Measurements from ENCODE around the gene B4GAT1. TPM values are rescaled to one million over a fixed set of nuclear protein-coding genes. Genes with fewer than 3 reads are reported as not detected.

B4GAT1 gene
- total RNA-seq, 1 donor from 2014 or later, result 40.9 TPM

DNA sequence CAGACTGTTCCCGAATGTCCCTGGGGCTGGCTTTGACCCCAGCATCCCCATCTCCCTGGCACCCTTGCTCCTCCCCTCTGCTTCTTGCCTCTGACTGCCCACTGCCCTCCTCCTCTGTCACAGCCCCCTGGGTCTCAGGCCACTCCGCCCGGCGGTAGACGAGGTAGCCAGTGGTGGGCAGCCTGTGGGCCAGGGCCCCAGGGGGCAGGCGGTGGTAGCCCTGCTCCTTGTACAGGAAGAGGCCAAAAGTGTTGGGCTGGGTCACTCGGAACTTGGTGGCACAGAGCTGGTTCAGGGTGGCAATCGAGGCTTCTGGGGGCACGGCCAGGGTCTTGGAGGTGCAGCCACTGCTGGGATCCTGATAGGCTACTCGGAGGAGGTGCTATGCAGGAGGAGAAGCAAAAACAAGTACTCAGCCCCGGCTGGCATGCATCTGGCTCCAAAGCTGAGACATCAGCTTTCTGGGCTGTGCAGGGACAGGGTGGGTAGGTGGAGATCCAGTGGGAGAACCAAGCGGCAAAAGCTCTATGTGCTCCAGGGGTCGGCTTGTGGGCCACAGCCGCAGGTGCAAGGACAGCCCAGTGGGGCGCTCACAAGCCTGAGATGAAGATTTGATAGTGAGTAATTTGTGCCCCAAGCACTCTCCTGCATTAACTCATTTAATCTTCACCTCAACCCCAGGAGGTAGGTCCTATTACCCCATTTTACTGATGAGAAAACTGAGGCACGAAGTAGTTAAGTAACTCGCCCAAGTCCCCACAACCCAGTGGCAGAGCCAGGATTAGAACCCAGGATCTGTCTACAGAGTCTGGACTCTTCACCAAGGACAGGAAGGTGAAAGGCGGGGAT is 14.8 kb downstream of the B4GAT1 start:
- H3K27ac Mint-ChIP-seq, result no peak overlapping the region
- H3K27me3 ChIP-seq, result peaks cover 8% of the 10 kb centered on the region
- H3K27ac ChIP-seq, result no peak overlapping the region
- H3K4me2 ChIP-seq, result no peak overlapping the region
- H3K9me3 ChIP-seq (ENCODE audit: low read depth), result no peaks in the 10 kb centered on the region
- H3K36me3 Mint-ChIP-seq, result no peaks in the 10 kb centered on the region
- H4K20me1 ChIP-seq (ENCODE audit: low read depth), result peaks cover 5% of the 10 kb centered on the region
- H3K9ac ChIP-seq, result no peak overlapping the region
- H3K4me1 Mint-ChIP-seq, result peaks cover 35% of the 10 kb centered on the region
- H3K79me2 ChIP-seq (ENCODE audit: low read depth), result no peaks in the 10 kb centered on the region
- TF ChIP-seq, protein P1, sequence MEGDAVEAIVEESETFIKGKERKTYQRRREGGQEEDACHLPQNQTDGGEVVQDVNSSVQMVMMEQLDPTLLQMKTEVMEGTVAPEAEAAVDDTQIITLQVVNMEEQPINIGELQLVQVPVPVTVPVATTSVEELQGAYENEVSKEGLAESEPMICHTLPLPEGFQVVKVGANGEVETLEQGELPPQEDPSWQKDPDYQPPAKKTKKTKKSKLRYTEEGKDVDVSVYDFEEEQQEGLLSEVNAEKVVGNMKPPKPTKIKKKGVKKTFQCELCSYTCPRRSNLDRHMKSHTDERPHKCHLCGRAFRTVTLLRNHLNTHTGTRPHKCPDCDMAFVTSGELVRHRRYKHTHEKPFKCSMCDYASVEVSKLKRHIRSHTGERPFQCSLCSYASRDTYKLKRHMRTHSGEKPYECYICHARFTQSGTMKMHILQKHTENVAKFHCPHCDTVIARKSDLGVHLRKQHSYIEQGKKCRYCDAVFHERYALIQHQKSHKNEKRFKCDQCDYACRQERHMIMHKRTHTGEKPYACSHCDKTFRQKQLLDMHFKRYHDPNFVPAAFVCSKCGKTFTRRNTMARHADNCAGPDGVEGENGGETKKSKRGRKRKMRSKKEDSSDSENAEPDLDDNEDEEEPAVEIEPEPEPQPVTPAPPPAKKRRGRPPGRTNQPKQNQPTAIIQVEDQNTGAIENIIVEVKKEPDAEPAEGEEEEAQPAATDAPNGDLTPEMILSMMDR (IDR thresholded peaks at IDR 0.05), result no peak
- TF ChIP-seq EZH2phosphoT487 (IDR thresholded peaks at IDR 0.05), result no peak
- no peak for TF ChIP-seq EZH2 (IDR thresholded peaks at IDR 0.05)
- DNase-seq (ENCODE audit: low spot score), result no peak
- H3F3A ChIP-seq (ENCODE audit: low read depth), result peaks cover 12% of the 10 kb centered on the region
- H2AFZ ChIP-seq (replicated peaks), result no peak overlapping the region
- no peak overlapping the region for H3K4me3 ChIP-seq
- no peaks in the 10 kb centered on the region for H3K36me3 ChIP-seq
- peaks cover 7% of the 10 kb centered on the region for H3K27me3 Mint-ChIP-seq (ENCODE audit: insufficient read depth, low read depth)
- peaks cover 15% of the 10 kb centered on the region for H3K4me1 ChIP-seq
- H3K9me3 Mint-ChIP-seq, result no peaks in the 10 kb centered on the region
- H3K4me3 Mint-ChIP-seq, result no peak overlapping the region

DNA sequence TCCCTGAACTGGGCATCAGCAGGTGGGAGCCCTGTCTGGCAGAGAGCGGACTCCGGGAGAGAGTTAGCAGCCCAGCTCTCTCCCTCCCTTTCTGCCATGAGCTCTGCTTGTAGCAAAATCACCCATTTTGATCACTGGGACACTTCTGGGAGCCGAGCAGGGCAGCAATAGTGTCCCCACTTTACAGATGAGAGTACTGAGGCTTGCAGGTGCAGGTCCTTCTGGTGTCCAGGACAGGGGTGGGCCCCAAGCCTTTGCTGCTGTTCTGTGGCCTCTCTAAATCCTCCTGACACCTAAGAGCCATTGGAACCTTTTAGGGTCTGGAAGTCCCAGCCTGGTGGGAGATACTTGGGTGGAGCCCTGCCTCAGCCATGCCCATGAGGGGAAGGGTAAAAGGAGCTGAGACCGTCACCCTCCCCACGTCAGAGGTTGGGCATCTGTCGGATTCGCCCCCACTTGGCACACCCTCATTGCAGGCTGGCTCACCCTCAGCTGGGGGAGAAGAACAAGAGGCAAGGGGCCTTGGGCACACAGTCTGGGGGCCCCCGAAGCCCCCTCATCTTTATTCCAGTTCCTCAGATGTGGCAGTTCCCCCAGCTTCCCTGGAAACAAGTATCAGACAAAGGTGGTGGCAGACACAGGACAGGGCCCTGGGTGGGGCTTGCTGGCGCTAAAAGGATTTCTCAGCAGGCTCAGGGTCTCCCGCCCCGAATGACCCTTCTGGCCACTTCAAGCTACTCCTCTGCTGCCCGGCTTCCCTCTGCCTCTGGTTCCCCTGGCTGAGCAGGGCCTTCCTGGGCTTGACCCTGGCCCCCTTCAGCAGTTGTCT is 15.7 kb downstream of the B4GAT1 start:
- no peak overlapping the region for H3K9ac ChIP-seq
- H3K4me2 ChIP-seq, result no peak overlapping the region
- Mint-ChIP-seq H3K9me3 (no peaks in the 10 kb centered on the region), H3K27ac (no peak overlapping the region), H3K4me1 (peaks cover 32% of the 10 kb centered on the region), H3K27me3 (ENCODE audit: insufficient read depth, low read depth) (peaks cover 7% of the 10 kb centered on the region), H3K36me3 (no peaks in the 10 kb centered on the region), H3K4me3 (no peak overlapping the region)
- no peak overlapping the region for H2AFZ ChIP-seq (replicated peaks)
- H3K4me3 ChIP-seq, result no peak overlapping the region
- peaks cover 8% of the 10 kb centered on the region for H3K27me3 ChIP-seq
- no peaks in the 10 kb centered on the region for H3K79me2 ChIP-seq (ENCODE audit: low read depth)
- DNase-seq (ENCODE audit: low spot score), result no peak
- TF ChIP-seq EZH2 (IDR thresholded peaks at IDR 0.05) (no peak), EZH2phosphoT487 (IDR thresholded peaks at IDR 0.05) (no peak)
- TF ChIP-seq, protein P1 (IDR thresholded peaks at IDR 0.05), result no peak
- no peaks in the 10 kb centered on the region for H3K36me3 ChIP-seq
- H3K9me3 ChIP-seq (ENCODE audit: low read depth), result no peaks in the 10 kb centered on the region
- peaks cover under 1% of the 10 kb centered on the region for H4K20me1 ChIP-seq (ENCODE audit: low read depth)
- peaks cover 4% of the 10 kb centered on the region for H3F3A ChIP-seq (ENCODE audit: low read depth)
- no peak overlapping the region for H3K27ac ChIP-seq
- H3K4me1 ChIP-seq, result peaks cover 15% of the 10 kb centered on the region

DNA sequence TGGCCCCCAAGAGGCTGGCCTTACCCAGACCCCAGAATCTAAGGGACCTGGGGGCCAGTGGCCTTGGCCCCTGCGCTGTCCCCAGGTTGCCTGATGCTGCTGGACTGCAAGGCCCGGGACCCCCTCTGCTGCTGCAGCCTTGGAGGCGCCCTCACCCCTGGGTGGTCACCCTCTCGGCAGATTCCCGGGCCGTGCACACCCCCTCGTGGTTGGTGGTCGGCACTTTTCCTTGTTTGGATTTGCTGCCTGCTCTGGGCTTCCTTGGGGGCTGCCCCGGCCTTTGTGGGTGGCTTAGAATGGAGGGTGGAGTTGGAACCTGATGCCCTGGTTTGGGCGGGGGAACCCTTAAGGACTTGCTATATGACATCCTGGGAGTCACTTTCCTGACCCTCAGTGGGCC is 16.5 kb downstream of the B4GAT1 start:
- H3K4me2 ChIP-seq, result no peak overlapping the region
- Mint-ChIP-seq H3K4me3 (no peak overlapping the region), H3K27ac (no peak overlapping the region), H3K36me3 (no peaks in the 10 kb centered on the region), H3K4me1 (peaks cover 31% of the 10 kb centered on the region), H3K27me3 (ENCODE audit: insufficient read depth, low read depth) (peaks cover 7% of the 10 kb centered on the region), H3K9me3 (no peaks in the 10 kb centered on the region)
- no peaks in the 10 kb centered on the region for H3K9me3 ChIP-seq (ENCODE audit: low read depth)
- H3K4me1 ChIP-seq, result peaks cover 8% of the 10 kb centered on the region
- DNase-seq (ENCODE audit: low spot score), result no peak
- no peak overlapping the region for H3K9ac ChIP-seq
- no peaks in the 10 kb centered on the region for H3F3A ChIP-seq (ENCODE audit: low read depth)
- H3K36me3 ChIP-seq, result no peaks in the 10 kb centered on the region
- TF ChIP-seq, protein P1 (IDR thresholded peaks at IDR 0.05), result no peak
- TF ChIP-seq EZH2 (IDR thresholded peaks at IDR 0.05) (no peak), EZH2phosphoT487 (IDR thresholded peaks at IDR 0.05) (no peak)
- H4K20me1 ChIP-seq (ENCODE audit: low read depth), result no peaks in the 10 kb centered on the region
- no peaks in the 10 kb centered on the region for H3K79me2 ChIP-seq (ENCODE audit: low read depth)
- no peak overlapping the region for H3K27ac ChIP-seq
- H3K27me3 ChIP-seq, result peaks cover 8% of the 10 kb centered on the region
- H2AFZ ChIP-seq (replicated peaks), result no peak overlapping the region
- no peak overlapping the region for H3K4me3 ChIP-seq
